Adrenal gland (tissue), 5 donors: ENCODE measurements around the gene SATB1.

Source experiments
- POLR2A ChIP-seq, 2 donors: fragments of 450-650 bp; IDR thresholded peaks; one replicate each; pipeline ENCODE4 v1.6.1; 2017; ENCODE audit warnings: antibody characterized with exemption in 2 of 2, mild to moderate bottlenecking in 2 of 2, moderate library complexity in 1 of 2
- TF ChIP-seq, protein P1 (sequence below), 6 experiments: fragments of 450-650 bp in 4 of 6; fragments of 200-600 bp in 2 of 6; sonication (generic) in 1 of 6; IDR thresholded peaks; 1 replicate in 5 of 6; 2 replicates in 1 of 6; pipeline versions ENCODE4 v1.5.1 to v1.8.0; 2016 to 2021; ENCODE audit warnings: antibody characterized with exemption in 6 of 6, mild to moderate bottlenecking in 2 of 6, moderate library complexity in 1 of 6
- donor health status: DM: no; HTN: no; CAD: no.

DNA sequence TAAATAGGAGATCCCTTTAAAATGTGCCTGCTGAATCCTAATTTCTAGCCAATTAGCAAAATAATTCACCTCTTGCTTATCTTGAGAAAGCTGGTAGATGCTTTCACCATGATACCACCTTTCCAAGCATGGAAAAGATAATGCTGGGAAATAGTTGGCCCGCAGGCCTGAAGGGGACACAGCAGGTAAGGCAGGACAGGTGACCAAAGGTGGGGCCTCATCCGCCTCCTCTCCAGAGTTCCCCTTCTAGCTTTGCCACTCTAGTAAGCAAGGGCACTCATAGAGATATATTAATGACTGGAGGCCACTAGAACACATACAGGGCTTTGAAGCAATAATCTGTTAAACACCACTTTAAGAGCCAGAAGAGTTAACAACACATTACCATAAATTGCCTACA is 45.5 kb downstream of the SATB1 start:
- TF ChIP-seq, protein P1, sequence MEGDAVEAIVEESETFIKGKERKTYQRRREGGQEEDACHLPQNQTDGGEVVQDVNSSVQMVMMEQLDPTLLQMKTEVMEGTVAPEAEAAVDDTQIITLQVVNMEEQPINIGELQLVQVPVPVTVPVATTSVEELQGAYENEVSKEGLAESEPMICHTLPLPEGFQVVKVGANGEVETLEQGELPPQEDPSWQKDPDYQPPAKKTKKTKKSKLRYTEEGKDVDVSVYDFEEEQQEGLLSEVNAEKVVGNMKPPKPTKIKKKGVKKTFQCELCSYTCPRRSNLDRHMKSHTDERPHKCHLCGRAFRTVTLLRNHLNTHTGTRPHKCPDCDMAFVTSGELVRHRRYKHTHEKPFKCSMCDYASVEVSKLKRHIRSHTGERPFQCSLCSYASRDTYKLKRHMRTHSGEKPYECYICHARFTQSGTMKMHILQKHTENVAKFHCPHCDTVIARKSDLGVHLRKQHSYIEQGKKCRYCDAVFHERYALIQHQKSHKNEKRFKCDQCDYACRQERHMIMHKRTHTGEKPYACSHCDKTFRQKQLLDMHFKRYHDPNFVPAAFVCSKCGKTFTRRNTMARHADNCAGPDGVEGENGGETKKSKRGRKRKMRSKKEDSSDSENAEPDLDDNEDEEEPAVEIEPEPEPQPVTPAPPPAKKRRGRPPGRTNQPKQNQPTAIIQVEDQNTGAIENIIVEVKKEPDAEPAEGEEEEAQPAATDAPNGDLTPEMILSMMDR (IDR thresholded peaks at IDR 0.05): no peak
- no peak for TF ChIP-seq POLR2A (IDR thresholded peaks at IDR 0.05)
